Activated naive CD8-positive, alpha-beta T cell treated with anti-CD3 and anti-CD28 coated beads for 36 hours (primary cell): Measurements from ENCODE around the gene MIGA2. TPM values are rescaled to one million over a fixed set of nuclear protein-coding genes. Genes with fewer than 3 reads are reported as not detected.

Source experiments
- total RNA-seq, 2 experiments: library from RNA; stranded (reverse); gene quantifications; one replicate each; pipeline ENCODE4 v1.2.3, GENCODE V29; 2021

MIGA2 gene
- total RNA-seq, 2 experiments from 2014 or later: 26.2 to 29.0 TPM

Other genes with a start within 250 kb of the MIGA2 start
- 10 to 100 TPM; 16.3 to 18.8 TPM for gene TBC1D13, start 249.4 kb upstream of the MIGA2 start, total RNA-seq
- 10 to 100 TPM; 20.1 to 22.9 TPM for gene ENDOG, start 218.1 kb upstream of the MIGA2 start, total RNA-seq
- gene SPOUT1, start 206.8 kb upstream of the MIGA2 start, total RNA-seq: 100 to 1,000 TPM; 109 to 111 TPM
- gene KYAT1, start 154.7 kb upstream of the MIGA2 start, total RNA-seq: 1 to 10 TPM; 7.4 to 9.4 TPM
- 10 to 100 TPM; 19.9 to 20.3 TPM for gene LRRC8A, start 154.5 kb upstream of the MIGA2 start, total RNA-seq
- gene PHYHD1, start 115.6 kb upstream of the MIGA2 start, total RNA-seq: under 1 TPM; 0.49 to 0.52 TPM
- gene DOLK, start 89.0 kb upstream of the MIGA2 start, total RNA-seq: 10 to 100 TPM; 10.1 to 11.3 TPM
- 100 to 1,000 TPM; 128 to 130 TPM for gene NUP188, start 88.9 kb upstream of the MIGA2 start, total RNA-seq
- 10 to 100 TPM; 42.9 to 46.3 TPM for gene SH3GLB2, start 8.3 kb upstream of the MIGA2 start, total RNA-seq
- 10 to 100 TPM; 17.7 to 20.8 TPM for gene DOLPP1, start 44.5 kb downstream of the MIGA2 start, total RNA-seq
- 1 to 10 TPM; 7.3 to 7.9 TPM for gene CRAT, start 74.2 kb downstream of the MIGA2 start, total RNA-seq
- 100 to 1,000 TPM; 101 to 104 TPM for gene PTPA, start 74.8 kb downstream of the MIGA2 start, total RNA-seq
- 1 to 10 TPM; 1.1 to 1.2 TPM for gene IER5L, start 141.6 kb downstream of the MIGA2 start, total RNA-seq